Cardiac fibroblast (primary cell): ENCODE data around the gene USP43.

ENCODE experiments used
- DNase-seq, 2 donors: peaks; one replicate each; pipeline versions ENCODE4 v3.0.0 to v3.0.0-alpha.2; 2010; ENCODE audit warnings: low read depth in 2 of 2
- H3K4me3 ChIP-seq, 2 donors: replicated peaks in 1 of 2; 1 replicate in 1 of 2; 2 replicates in 1 of 2; pipeline ENCODE4 v1.5.1; 2011; ENCODE audit warnings: low read depth in 2 of 2, low read length in 2 of 2, mild to moderate bottlenecking in 2 of 2, moderate library complexity in 1 of 2
- TF ChIP-seq, protein P1 (sequence below): IDR thresholded peaks from one replicate; pipeline ENCODE4 v1.5.1; 2011; ENCODE audit warnings: low read depth, mild to moderate bottlenecking, low read length, inconsistent platforms

The USP43 gene

DNA sequence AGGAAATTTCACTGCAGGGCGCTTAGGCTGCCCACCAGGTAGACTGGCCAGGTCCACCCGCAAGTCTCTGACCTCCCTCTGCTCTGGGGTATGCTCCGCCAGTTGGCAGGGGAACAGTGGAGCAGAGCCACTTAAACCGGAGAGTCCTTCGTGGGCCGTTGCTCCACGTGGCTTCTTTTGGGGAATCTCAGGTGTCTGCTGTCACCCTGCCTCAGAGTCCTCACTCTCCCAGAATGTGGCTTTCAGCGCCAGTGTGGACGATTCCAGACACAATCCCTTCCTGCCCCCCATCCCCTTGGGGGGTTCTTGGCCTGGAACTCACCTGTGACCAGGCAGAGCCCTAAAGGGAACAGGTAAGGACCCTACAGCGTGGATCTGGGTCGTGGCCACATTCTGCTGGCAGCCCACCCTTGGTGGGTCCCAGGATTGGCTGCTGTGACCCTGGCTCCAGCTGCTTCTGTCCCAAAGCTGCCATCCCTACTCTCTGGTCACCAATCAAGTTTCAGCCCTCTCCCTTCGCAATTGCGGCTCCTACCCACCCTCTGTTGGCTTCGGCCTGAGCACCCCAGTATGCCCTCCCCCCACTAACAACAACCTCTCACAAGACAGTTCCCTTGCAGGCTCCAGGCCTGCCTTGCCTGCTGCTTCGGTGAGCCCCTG is 123.8 kb downstream of the USP43 start:
- TF ChIP-seq, protein P1, sequence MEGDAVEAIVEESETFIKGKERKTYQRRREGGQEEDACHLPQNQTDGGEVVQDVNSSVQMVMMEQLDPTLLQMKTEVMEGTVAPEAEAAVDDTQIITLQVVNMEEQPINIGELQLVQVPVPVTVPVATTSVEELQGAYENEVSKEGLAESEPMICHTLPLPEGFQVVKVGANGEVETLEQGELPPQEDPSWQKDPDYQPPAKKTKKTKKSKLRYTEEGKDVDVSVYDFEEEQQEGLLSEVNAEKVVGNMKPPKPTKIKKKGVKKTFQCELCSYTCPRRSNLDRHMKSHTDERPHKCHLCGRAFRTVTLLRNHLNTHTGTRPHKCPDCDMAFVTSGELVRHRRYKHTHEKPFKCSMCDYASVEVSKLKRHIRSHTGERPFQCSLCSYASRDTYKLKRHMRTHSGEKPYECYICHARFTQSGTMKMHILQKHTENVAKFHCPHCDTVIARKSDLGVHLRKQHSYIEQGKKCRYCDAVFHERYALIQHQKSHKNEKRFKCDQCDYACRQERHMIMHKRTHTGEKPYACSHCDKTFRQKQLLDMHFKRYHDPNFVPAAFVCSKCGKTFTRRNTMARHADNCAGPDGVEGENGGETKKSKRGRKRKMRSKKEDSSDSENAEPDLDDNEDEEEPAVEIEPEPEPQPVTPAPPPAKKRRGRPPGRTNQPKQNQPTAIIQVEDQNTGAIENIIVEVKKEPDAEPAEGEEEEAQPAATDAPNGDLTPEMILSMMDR, result no peak
- no peak overlapping the region for H3K4me3 ChIP-seq
- DNase-seq, result no peak

DNA sequence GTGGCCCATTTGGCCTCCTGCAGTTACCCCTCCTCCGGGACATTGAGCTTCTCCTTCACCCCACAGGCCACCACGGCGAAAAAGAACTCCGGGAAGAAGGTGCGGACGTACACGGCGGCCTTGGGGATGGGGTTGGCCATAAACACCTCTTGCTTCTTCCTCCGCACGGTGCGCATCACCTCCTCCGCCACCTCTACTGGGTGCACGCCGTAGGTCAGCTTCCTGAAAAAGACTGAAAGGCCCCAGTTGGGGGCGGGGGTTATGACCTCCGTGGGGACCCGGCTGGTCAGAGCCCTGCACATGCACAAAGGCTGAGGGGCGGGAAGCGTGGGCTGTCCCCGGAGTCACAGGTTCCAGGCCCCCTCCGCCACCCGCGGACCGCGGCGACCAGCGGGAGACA is 126.1 kb downstream of the USP43 start:
- TF ChIP-seq, protein P1, result no peak
- H3K4me3 ChIP-seq, result no peak overlapping the region
- no peak for DNase-seq

GRCh38 chr17:9772658-9773057 is 127.3 kb downstream of the USP43 start:
- no peak overlapping the region for H3K4me3 ChIP-seq
- DNase-seq, result no peak
- TF ChIP-seq, protein P1, result no peak

DNA sequence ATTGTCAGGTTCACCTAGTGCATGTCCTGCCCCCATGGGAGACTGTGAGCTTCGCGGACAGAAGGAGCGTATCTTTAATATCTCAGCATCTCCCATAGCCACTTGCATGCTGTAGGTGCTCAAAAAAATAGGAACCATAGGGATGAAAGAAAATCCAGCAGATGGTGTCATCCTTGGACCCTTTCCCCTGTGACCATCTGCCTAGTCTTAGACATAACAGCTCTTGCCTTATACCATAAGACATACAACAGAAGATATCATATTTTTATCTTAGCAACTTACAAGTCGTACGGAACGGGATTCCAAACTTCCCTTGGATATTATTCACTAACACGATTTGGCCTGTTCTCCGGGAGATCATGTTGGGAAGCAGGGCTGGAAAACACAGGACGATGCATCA is 131.6 kb downstream of the USP43 start:
- no peak for DNase-seq
- no peak overlapping the region for H3K4me3 ChIP-seq
- TF ChIP-seq, protein P1, result no peak
